DMS79 treated with DMSO at 0.1 percent for 48 hours (cell line): ENCODE measurements around the gene C10orf53.
"Not testable (repeated sequence)": the region's sequence is repeated elsewhere in the genome, so short reads cannot be mapped to it uniquely, and the experiment has no call there.

Source experiments
- DNase-seq: peaks from one replicate; lab custom pipeline; 2025; lab: John Stamatoyannopoulos, UW

Gene C10orf53

DNA sequence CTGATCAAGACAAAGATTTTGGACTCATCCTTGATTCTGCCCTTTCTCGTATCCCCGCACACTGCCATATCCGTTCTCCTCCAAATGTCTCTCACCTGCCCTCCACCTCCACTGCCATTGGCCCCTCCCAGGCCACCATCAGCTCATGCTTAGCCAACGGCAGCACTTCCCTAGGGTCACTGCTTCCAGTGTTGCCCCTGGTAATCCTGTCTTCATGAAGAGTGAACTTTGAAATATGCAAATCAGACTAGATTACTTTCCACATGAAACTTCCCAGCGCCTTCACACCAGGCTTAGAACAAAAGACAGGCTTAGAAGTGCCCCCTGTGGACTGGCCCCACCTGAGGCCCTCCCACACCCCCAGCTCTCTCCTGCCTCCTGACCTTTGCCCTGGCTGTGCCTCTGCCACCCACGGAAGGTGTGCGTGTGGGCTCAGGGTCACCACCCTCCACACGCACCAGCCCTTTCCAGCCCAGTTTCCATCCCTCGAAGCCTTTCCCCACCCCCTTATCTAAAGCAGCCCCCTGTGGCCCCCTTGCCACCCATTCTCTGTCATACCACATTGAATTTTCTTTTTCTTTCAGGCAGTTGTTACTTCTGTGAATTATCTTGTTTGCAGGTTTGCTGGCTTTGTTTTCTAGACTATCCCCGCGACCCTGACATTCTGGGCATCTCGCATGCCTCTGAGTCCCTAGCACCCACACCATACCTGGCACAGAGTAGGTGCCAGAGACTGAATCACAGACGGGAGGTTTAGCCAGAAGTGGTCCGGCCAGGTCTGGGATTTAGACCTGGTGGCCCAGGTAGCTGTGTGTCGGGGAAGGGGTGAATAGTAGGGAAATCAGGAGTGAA is 26.8 kb upstream of the C10orf53 start:
- no peak for DNase-seq

DNA sequence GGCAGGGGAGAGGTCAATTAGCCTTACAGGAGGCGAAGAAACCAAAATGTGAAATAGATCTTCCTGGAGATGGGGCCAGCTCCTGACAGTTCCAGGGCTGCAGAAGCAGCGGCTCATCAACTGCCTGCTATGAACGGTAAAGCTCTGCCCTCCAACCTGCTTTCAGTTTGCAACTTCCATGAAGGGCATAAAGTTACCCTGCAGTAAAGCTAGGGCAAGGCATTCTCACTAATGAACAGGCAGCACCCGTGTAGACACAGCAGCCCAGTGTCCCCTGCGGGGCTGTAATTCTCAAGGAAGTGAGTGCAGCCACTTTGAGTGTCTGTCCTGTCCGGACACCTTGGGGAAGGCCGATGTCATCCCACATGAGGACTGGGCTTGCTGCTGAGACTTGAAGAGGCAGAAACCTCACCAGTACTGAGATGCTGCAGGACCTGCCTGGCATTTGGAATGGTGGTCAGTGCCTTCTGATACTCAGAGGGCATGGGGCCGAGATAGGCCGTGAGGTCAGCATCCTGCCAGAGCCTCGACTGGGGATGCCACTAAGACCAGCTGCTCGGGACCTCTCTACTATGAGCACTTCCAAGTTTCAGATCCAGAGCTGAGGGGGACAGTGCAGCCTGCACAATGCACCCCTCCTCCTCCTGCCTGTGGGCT is 26.1 kb upstream of the C10orf53 start:
- no peak for DNase-seq

DNA sequence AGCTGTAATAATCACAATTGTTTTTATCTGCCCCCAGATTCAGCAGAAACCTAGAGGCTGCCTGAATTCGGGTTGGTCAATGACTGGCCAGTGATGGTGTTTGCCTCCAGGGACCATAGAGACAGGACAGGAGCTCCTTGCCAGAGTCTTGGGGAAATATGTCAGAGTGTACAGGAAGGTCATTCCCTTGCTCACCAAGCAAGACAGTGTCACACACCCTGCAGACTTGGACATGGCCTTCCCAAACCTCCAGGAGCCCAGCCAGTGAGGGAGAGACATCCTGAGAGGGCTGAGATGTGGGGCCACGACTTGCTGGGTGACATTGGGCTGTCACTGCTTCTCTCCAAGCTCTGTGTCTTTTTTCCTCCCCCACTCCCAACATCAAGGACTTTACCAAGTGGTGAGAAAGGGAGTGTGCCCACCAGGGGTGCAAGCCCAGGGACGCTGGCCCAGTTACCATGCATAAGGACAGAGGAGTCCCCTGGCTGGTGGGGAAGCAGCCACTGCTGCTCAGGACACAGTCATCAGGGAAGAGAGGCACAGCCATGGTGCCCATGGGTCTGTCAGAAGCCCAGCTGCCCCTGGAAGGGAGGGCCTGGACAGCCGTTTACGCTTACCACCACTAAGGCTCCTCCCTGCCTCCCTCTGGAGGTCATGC is 25.3 kb upstream of the C10orf53 start:
- no peak for DNase-seq

DNA sequence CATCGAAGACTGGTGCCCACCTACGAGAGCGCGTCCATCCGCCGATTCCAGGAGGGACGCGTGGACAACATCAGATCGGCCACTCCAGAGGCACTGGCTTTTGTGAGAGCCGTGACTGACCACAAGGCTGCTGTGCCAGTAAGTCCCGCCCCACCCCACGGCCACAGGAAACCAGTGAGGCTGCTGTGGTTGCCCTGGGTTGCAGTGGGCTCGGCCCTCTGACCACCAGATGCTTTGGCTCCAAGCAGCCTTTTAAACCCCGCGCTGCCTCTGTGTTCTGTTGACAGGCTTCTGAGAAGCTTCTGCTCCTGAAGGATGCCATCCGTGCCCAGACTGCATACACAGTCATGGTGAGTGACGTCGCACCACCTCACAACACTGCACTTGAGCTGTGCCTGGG is 24.4 kb upstream of the C10orf53 start:
- DNase-seq: no peak

DNA sequence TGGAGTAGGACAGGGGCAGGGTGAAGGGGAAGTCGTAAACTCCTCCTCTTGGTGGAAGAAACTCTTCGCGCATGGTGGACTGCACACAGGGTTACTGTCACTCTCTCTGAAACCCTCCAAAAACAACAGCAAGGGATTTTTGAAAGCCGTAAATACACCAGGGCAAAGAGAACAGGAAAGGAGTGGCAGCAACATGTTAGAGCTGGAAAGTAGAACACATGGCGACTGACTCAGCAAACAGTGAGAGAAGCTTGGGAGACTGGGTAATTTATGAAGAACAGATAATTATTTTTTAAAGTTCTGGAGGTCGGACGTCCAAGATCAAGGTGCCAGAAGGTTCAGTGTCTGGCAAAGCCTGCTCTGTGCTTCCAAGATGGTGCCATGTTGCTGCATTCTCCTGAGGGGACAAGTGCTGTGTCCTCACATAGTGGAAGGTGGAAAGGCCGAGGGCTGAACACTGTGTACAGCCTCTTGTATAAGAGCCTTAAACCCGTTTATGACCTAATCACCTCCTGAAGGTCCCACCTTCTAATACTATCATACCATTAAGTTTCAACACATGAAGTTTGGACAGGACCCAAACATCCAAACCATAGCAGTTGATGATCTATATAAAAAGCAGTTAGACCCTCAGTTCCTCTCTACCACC is 22.5 kb upstream of the C10orf53 start:
- no peak for DNase-seq

DNA sequence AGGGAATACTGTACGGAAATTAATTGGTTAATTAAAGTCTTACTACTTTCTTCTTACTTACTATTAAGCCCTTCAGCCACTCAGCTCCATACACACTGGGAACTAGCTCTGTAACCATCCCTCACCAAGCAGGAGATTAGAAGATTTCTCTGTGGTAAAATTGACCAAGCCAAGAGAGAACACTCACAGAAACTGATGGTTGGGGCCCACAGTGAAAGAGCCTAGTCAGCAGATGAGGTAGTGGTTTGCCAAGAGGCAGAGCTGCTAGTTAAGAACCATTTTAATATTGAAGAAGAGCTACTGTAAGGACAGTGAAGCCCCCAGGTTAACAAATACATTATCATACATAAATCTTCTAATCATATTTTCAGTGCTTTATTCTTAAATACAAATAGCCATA is 21.8 kb upstream of the C10orf53 start:
- DNase-seq: no peak

DNA sequence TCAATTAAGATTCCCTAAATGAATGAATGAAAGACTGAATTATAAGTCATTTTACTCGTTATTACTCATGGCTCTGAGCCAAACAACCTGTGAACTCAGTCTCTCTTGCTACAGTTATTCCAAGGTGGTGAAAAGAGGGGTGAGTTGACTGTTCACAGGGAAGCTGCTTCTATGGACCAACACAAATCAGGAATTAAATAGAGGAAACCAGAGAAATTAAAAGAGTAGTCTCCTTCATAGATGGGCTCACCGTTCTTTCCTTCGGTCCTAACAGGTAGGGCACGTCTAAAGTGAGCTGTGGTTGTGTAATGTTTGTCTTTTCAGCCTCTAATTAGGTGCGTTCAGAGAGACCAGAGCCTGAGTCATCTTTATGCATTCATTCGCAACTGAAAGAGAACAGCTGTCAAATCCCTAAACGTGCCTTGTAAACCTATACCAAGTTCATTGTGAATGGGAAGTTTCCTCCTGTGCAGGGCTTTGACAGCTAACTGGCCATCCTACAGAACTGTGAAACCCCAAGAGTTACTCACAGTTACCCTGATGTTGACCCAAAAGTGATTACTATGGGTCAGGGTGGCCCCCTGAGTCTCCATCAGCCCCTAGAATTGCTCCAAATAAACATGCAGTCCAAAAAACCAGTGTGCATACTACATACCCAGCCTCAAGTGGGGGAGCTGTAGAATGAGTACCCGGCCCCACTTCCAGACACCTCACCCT is 18.2 kb upstream of the C10orf53 start:
- DNase-seq: no peak

DNA sequence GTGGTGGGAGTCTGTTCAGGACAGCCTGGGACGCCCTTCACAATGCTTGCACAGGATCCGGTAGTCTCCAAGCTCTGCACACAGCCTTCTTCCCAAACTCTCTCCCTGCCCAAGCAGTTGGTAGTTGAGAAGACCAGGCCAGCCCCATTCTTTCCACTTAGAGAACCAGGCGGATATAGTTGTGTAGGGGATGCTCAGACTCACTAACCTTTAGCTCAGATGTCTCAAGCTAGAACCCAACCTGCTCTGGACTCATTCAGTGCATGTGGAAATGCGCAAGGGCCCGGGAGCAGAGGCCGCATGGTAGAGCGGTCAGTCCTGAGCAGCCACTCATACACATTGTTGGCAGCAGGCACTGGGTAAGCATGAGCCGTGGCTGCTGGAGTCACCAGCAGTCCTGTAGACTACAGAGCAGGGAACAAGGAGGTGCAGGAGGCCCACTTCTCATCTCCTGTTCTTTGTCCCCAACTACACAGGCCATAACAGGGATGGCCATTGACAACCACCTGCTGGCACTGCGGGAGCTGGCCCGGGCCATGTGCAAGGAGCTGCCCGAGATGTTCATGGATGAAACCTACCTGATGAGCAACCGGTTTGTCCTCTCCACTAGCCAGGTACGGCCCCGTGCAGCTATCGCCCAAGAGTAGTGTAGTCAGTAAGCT is 17.2 kb upstream of the C10orf53 start:
- DNase-seq: no peak

GRCh38 chr10:49663596-49663995 is 15.9 kb upstream of the C10orf53 start:
- peak; percentile 61 for DNase-seq

- no peak for DNase-seq
Observed at GRCh38 chr10:49664006-49664841, 15.2 kb upstream of the C10orf53 start.

GRCh38 chr10:49664842-49665355 is 14.6 kb upstream of the C10orf53 start:
- no peak for DNase-seq

DNA sequence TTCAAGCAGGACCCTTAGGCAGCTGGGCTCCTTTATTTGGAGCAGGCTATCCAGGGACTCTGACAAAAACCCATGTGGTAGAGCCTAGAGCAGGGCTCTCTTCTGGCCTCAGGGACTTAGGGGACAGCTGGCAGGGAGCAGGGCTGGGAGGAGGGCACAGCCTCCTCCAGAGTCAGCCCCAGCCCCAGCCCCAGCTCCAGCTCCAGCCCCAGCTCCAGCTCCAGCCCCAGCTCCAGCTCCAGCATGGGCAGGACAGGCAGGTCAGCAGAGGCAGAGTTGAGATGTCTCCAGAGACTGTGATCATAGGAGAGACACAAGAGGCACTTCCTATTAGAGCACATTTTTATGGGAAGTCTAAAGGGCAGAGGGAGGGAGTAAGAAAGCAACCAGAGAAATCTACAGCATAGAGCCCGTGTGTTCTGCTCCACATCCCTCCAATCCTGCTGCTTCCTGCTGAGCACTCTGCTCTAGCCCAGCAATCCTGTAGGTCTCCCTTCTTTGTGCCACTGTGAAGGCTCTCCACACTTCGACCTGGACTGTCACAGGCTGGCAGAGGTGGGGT is 13.3 kb upstream of the C10orf53 start:
- DNase-seq: no peak

- no peak for DNase-seq
Observed at GRCh38 chr10:49666685-49667084, 12.8 kb upstream of the C10orf53 start.

GRCh38 chr10:49667991-49668390 is 11.5 kb upstream of the C10orf53 start:
- no peak for DNase-seq

DNA sequence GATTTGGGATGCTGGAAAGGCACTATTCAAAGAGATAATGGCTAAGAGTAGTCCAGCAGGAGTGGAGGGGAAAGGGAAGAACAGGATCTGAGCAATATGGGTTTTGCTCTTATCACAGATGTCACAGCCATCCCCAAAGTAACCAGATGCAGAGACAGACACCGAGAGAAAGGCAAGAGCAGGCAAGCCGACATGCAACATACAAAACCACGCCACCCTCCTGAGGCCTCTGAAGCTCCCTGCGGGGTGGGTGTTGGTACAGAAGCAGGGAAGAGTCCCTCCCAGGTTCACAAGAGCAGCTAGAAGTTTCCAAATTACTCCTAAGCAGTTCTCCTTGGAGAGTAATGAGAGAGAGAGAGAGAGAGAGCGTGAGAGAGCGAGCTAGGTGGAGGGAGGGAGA is 10.8 kb upstream of the C10orf53 start:
- no peak for DNase-seq

- DNase-seq: no peak
Observed at GRCh38 chr10:49678827-49679479, 498 bp upstream of the C10orf53 start.

GRCh38 chr10:49682449-49682848 is 3.0 kb downstream of the C10orf53 start:
- DNase-seq: not testable (repeated sequence)

GRCh38 chr10:49682879-49683278 is 3.4 kb downstream of the C10orf53 start:
- DNase-seq: no peak

DNA sequence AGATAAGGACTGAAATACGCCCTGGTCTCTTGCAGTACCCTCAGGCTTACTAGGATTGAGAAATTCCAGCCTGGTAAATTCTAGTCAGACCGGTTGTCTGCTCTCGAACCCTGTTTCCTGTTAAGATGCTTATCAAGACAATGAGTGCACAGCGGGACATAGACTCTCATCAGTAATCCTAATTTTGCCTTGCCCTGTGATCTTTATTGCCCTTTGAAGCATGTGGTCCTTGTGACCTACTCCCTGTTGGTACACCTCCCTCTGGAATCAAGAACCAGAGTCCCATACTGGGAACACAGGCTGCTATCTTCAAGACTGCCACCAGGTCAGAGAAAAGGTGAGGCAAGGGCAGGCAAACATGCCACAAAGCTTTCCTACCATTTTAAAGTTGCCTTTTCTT is 7.2 kb downstream of the C10orf53 start:
- DNase-seq: no peak
